ENCODE data around the gene SLC25A26.

GRCh38 chr3:66386925-66387650 is 166.3 kb downstream of the SLC25A26 start:
- TF ChIP-seq EZH2 (IDR thresholded peaks at IDR 0.05), result no peak
- TF ChIP-seq CTCF (IDR thresholded peaks at IDR 0.05 in 2 of 3, conservative IDR thresholded peaks at IDR 0.05 in 1 of 3; ENCODE audit: borderline replicate concordance in 1 of 3, insufficient read depth in 1 of 3, low read depth in 2 of 3, low read length in 2 of 3), result no peak
- TF ChIP-seq, protein P1, sequence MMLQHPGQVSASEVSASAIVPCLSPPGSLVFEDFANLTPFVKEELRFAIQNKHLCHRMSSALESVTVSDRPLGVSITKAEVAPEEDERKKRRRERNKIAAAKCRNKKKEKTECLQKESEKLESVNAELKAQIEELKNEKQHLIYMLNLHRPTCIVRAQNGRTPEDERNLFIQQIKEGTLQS (IDR thresholded peaks at IDR 0.05), result no peak
- no peak for TF ChIP-seq SRF (IDR thresholded peaks at IDR 0.05; ENCODE audit: low read depth)
- no peak for TF ChIP-seq SP1 (IDR thresholded peaks at IDR 0.05; ENCODE audit: low read depth)
- TF ChIP-seq POLR2A (IDR thresholded peaks at IDR 0.05; ENCODE audit: borderline replicate concordance, extremely low read depth, insufficient read depth, insufficient read length), result no peak

Measured in HCT116 (cell line).